CD4-positive, alpha-beta T cell treated with Interleukin-12 subunit alpha and Interleukin-12 subunit beta, for 1 hour (primary cell): ENCODE measurements around the gene TLK1.

ENCODE experiments used
- DNase-seq: peaks from one replicate; pipeline ENCODE4 v3.0.0-alpha.2; 2020

The TLK1 gene

DNA sequence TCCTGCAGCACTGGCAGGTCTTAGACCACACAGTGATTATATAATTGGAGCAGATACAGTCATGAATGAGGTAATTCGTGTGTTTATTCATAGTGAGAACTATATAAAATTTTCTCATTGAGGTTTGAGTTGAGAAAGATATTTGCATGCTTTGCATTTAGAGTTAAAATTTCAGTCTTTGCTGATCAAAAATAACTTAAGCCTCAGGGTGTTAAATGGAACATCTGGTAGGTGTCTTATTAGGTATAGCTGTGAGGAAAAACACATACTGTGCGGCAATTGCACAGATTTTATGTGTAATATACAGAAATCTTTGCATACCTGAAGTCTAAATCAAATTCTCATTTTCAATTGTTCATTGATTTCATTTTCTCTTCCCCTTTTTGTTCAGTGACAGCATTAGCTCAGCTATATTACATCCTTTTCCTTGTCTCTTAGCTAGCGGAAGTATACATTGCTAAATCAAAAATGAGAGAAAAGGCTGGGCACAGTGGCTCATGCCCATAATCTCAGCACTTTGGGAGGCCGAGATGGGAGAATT lies 210.4 kb downstream of the TLK1 start:
- no peak for DNase-seq

DNA sequence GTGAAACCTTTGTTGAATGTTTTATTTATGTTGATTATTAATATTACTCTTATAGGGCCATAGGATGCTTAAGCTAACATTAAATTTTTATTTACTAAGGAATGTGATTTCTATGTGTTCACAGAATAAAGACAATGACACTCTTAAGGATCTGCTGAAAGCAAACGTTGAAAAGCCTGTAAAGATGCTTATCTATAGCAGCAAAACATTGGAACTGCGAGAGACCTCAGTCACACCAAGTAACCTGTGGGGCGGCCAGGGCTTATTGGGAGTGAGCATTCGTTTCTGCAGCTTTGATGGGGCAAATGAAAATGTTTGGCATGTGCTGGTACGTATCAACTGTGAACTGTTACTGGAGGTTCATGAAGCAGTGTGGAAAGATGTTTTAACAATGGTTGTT lies 211.3 kb downstream of the TLK1 start:
- DNase-seq, result no peak

DNA sequence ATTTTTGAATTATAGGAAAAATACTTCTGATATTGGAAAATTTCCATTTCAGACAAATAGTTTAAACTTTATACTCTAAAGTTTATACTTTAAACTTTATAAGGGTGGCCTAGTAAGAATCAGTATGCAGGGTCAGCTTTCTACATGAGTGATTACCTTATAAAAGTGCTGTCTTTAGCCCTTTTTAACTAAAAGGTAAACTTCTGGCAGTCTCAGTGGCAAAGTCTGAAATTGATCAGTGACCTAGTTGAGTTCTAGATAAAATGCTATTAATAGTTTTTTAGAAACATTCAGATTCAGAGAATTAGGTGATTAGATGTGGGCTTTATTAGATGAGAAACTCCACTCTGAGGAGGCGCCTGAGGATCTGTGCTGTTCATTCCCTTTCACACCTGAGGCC lies 216.1 kb downstream of the TLK1 start:
- DNase-seq, result no peak

DNA sequence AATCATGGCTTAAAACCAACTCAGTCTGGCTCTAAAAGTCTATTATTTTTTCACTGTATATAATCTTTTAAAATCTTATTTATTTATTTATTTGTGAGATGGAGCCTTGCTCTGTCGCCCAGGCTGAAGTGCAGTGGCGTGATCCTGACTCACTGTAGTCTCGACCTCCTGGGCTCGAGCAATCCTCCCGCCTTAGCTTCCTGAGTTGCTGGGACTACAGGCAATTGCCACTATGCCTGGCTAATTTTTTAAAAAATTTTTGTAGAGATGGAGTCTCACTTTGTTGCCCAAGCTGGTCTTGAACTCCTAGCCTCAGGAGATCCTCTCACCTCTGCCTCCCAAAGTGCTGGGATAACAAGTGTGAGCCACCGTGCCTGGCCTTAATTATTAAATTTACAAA lies 217.1 kb downstream of the TLK1 start:
- DNase-seq, result no peak

DNA sequence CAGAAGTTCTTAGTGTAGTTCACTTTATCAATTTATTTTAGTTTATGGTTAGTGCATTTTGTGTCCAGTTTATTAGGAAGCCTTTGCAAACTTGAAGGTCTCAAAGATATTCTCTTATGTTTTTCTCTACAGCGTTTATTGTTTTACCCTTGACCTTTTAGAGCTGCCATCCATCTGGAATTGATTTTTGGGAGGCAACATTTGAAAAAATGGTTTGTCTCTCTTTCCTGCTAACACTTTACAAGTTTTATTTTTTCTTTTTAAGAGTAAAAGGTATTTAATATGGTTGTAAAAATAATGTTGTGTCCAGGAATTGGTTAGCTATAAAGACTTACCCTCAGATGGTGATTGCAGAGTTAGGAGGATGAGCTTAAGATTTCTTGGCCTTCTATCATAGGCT lies 217.7 kb downstream of the TLK1 start:
- no peak for DNase-seq

GRCh38 chr2:170942615-170943014 lies 218.1 kb downstream of the TLK1 start:
- DNase-seq, result no peak
